Measurements from ENCODE around the gene PRPS1. TPM values are rescaled to one million over a fixed set of nuclear protein-coding genes. Genes with fewer than 3 reads are reported as not detected.
A peak's percentile ranks its signal among the peaks of the same experiment; 100 is the strongest.

The PRPS1 gene
- total RNA-seq, 1 donor from 2014 or later, result 14.0 TPM

DNA sequence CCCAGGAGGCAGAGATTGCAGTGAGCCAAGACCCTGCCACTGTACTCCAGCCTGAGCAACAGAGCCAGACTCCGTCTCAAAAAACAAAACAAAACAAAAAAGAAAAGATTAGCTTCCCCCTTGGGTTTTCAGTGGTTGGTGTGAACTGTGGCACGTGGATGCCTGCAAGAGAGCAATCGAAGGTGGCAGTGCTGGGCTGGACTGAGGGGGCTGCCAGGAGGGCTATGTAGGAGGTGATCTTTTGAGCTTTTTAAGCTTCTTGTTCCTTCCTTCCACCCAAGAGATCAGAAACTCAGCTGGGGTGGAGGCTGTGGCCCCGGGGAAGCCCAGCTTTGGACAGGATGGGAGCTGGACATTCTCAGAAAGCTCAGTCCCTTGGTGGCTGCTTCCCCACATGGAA, 49.6 kb downstream of the PRPS1 start:
- TF ChIP-seq CTCF (IDR thresholded peaks at IDR 0.05), result no peak
- Histone ChIP-seq H3K27ac (peak overlapping the region; percentile 90 to 95), H3K27me3 (no peaks in the 10 kb centered on the region), H3K4me1 (peaks cover 8 to 31% of the 10 kb centered on the region in 2 donors), H3K9me3 (no peaks in the 10 kb centered on the region), H3K4me3 (peak overlapping the region in 1 of 2 donors; percentile 66), H3K36me3 (no peaks in the 10 kb centered on the region)
- intact Hi-C loops (cut with DNase I), result loop anchor here (1.0 kb wide), 1 partner anchor 33 kb away; no protein-coding TSS in a partner anchor
- no peak for DNase-seq (ENCODE audit: low spot score in 2 of 2)

DNA sequence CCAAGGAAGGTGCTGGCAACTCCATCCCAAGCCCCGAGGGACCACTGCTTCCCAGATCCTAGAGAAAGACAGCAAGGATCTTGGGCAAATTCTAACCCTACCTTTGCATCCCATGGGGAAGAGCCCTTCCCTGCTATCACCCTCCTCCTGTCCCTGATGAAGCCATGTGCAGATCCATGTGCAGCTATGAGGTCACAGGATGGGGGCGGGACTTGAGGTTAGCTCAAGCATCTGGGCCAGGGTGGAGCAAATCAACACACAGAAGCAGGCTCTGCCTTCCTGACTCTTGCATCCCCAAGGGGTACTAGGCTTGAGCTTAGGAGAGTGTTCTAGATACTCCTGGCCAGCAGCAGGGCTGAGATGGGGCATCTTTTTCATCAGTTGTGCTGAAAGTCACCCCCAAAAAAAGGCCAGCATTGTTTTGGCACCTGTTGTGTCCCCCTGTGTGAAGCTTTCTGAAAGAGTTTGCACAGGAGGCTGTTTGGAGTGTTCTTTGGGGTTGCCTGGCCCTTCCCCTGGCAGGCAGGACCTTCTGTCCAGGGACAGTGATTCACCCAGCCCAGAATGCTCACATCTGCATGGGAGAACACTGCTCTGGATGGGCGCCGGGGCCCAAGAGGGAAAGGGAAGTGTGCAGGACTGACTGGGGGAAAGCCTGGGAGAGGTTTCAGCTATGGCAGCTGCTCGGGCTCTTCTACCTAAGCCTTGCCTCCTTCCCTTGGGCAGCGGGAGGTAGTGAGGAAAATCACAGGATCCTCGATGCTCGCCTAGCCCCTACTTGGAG, 50.8 kb downstream of the PRPS1 start:
- Histone ChIP-seq H3K36me3 (no peaks in the 10 kb centered on the region), H3K4me3 (no peak overlapping the region), H3K4me1 (peaks cover 8 to 25% of the 10 kb centered on the region in 2 donors), H3K27me3 (no peaks in the 10 kb centered on the region), H3K9me3 (no peaks in the 10 kb centered on the region), H3K27ac (peak overlapping the region; percentile 90 to 95)
- DNase-seq (ENCODE audit: low spot score in 2 of 2), result peak; percentile 62 to 90
- no peak for TF ChIP-seq CTCF (IDR thresholded peaks at IDR 0.05)
- intact Hi-C loops (cut with DNase I), result no loop called here

- no peaks in the 10 kb centered on the region for H3K27me3 ChIP-seq
- H3K4me1 ChIP-seq, result peaks cover 8 to 19% of the 10 kb centered on the region in 2 donors
- no peaks in the 10 kb centered on the region for H3K36me3 ChIP-seq
- no peak for TF ChIP-seq CTCF (IDR thresholded peaks at IDR 0.05)
- intact Hi-C loops (cut with DNase I), result no loop called here
- H3K27ac ChIP-seq, result peak overlapping the region in 1 of 2 donors; percentile 17
- no peak overlapping the region for H3K4me3 ChIP-seq
- peak in 1 of 2 donors; percentile 41 for DNase-seq (ENCODE audit: low spot score in 2 of 2)
- no peaks in the 10 kb centered on the region for H3K9me3 ChIP-seq
Observed at GRCh38 chrX:107682256-107682655, 53.9 kb downstream of the PRPS1 start.

GRCh38 chrX:107683124-107683895, 55.0 kb downstream of the PRPS1 start:
- no peaks in the 10 kb centered on the region for H3K9me3 ChIP-seq
- peak in 1 of 2 donors; percentile 77 for DNase-seq (ENCODE audit: low spot score in 2 of 2)
- peaks cover 2 to 16% of the 10 kb centered on the region in 2 donors for H3K4me1 ChIP-seq
- no peaks in the 10 kb centered on the region for H3K36me3 ChIP-seq
- TF ChIP-seq CTCF (IDR thresholded peaks at IDR 0.05), result no peak
- H3K27ac ChIP-seq, result peak overlapping the region; percentile 17 to 36
- no peaks in the 10 kb centered on the region for H3K27me3 ChIP-seq
- intact Hi-C loops (cut with DNase I), result no loop called here
- H3K4me3 ChIP-seq, result no peak overlapping the region

GRCh38 chrX:107683931-107684330, 55.6 kb downstream of the PRPS1 start:
- Histone ChIP-seq H3K27me3 (no peaks in the 10 kb centered on the region), H3K36me3 (no peaks in the 10 kb centered on the region), H3K9me3 (no peaks in the 10 kb centered on the region), H3K4me3 (no peak overlapping the region), H3K27ac (peak overlapping the region; percentile 17 to 36), H3K4me1 (peaks cover 0 to 11% of the 10 kb centered on the region in 2 donors)
- intact Hi-C loops (cut with DNase I), result no loop called here
- peak in 1 of 2 donors; percentile 56 for DNase-seq (ENCODE audit: low spot score in 2 of 2)
- no peak for TF ChIP-seq CTCF (IDR thresholded peaks at IDR 0.05)

Data from ascending aorta (tissue), 2 donors.